Activated naive CD8-positive, alpha-beta T cell (primary cell): ENCODE measurements around the gene TPST2.

ENCODE experiments used
- H3K27ac Mint-ChIP-seq: one replicate; pipeline ENCODE4 v1.8.0; 2021; ENCODE audit warnings: mixed read lengths
- H3K27me3 Mint-ChIP-seq: one replicate; pipeline ENCODE4 v1.8.0; 2021; ENCODE audit warnings: mixed read lengths
- H3K36me3 Mint-ChIP-seq: one replicate; pipeline ENCODE4 v1.8.0; 2021; ENCODE audit warnings: mixed read lengths
- H3K4me1 Mint-ChIP-seq: one replicate; pipeline ENCODE4 v1.8.0; 2021; ENCODE audit warnings: low read depth, mixed read lengths
- H3K4me3 Mint-ChIP-seq: one replicate; pipeline ENCODE4 v1.8.0; 2021; ENCODE audit warnings: mild to moderate bottlenecking, mixed read lengths
- H3K9me3 Mint-ChIP-seq: one replicate; pipeline ENCODE4 v1.8.0; 2021; ENCODE audit warnings: low read depth, mixed read lengths

TPST2 gene

DNA sequence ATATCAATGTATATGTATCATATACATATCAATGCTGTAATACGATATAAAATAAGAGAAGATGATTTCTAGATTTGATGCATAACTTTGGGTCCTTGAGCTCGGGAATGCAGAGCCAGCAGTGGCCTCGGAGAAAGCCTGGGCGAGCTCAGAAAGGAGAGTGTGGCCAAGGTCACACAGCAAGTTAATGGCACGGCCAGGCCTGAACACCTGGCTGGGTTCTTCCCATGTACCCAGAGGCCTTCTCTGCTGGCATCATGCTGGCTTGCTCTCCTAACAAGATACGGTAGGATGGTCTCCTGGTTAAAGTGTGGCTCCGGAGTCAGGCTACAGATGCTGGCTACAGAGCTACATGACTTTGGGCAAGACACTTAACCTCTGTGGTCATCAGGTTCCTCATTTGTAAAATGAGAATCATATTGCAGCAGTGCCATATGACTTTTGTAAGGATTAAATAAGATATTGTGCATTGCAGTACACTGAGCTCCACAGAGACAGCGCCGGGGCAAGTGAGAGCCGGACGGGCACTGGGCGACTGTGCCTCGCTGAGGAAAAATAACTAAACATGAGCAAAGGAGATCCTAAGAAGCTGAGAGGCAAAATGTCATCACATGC is 29.9 kb downstream of the TPST2 start:
- Mint-ChIP-seq H3K27me3 (no peaks in the 10 kb centered on the region), H3K4me3 (no peak overlapping the region), H3K9me3 (no peaks in the 10 kb centered on the region), H3K27ac (peak overlapping the region; percentile 34), H3K4me1 (peaks cover 44% of the 10 kb centered on the region), H3K36me3 (no peaks in the 10 kb centered on the region)

GRCh38 chr22:26558248-26558895 is 31.6 kb downstream of the TPST2 start:
- Mint-ChIP-seq H3K4me1 (peaks cover 39% of the 10 kb centered on the region), H3K27ac (peak overlapping the region; percentile 54), H3K9me3 (no peaks in the 10 kb centered on the region), H3K27me3 (no peaks in the 10 kb centered on the region), H3K36me3 (no peaks in the 10 kb centered on the region), H3K4me3 (no peak overlapping the region)

DNA sequence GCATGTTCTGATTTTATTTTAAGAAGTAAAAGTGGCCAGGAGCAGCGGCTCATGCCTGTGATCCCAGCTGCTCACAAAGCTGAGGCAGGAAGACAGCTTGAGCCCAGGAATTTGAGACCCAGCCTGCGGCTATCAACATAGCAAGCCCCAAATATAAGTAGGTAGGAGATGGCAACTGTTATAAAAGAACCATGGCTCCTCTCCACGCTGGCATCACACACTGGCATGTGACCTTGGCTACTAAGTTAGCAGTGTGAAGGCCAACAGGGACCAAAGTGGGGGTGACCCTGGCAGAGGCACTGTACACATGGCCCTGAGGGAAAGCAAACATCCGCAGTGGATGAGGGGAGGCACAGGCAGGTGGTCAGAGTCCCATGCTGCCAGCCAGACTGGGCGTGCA is 33.0 kb downstream of the TPST2 start:
- Mint-ChIP-seq H3K36me3 (no peaks in the 10 kb centered on the region), H3K4me1 (peaks cover 39% of the 10 kb centered on the region), H3K27ac (peak overlapping the region; percentile 24), H3K9me3 (no peaks in the 10 kb centered on the region), H3K4me3 (no peak overlapping the region), H3K27me3 (no peaks in the 10 kb centered on the region)

DNA sequence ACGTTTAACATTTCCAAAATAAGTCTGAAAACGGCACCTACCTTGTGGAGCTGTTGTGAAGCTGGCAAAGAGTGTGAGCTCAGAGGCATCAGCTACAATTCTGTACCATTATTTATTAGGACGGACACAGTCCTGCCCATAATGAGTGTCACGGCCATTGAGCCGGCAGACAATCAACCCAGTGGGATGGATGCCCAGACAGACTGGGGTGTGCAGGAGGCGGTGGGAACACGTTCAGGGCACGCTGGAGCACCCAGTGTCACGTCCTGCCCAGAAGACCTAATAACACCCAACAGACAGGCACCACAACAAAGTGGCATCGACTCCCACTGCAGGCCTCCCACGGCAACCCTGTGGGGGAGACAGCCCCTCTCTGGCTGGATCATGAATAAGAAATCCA is 34.5 kb downstream of the TPST2 start:
- Mint-ChIP-seq H3K4me1 (peaks cover 36% of the 10 kb centered on the region), H3K27me3 (no peaks in the 10 kb centered on the region), H3K4me3 (no peak overlapping the region), H3K27ac (no peak overlapping the region), H3K36me3 (no peaks in the 10 kb centered on the region), H3K9me3 (no peaks in the 10 kb centered on the region)

GRCh38 chr22:26554956-26555355 is 35.0 kb downstream of the TPST2 start:
- Mint-ChIP-seq H3K4me1 (peaks cover 41% of the 10 kb centered on the region), H3K9me3 (no peaks in the 10 kb centered on the region), H3K4me3 (no peak overlapping the region), H3K27me3 (no peaks in the 10 kb centered on the region), H3K27ac (no peak overlapping the region), H3K36me3 (no peaks in the 10 kb centered on the region)

GRCh38 chr22:26553056-26553752 is 36.7 kb downstream of the TPST2 start:
- H3K27me3 Mint-ChIP-seq, result no peaks in the 10 kb centered on the region
- peak overlapping the region; percentile 68 for H3K27ac Mint-ChIP-seq
- no peak overlapping the region for H3K4me3 Mint-ChIP-seq

GRCh38 chr22:26552466-26552865 is 37.5 kb downstream of the TPST2 start:
- no peaks in the 10 kb centered on the region for H3K27me3 Mint-ChIP-seq
- no peaks in the 10 kb centered on the region for H3K9me3 Mint-ChIP-seq
- peaks cover 40% of the 10 kb centered on the region for H3K4me1 Mint-ChIP-seq
- H3K36me3 Mint-ChIP-seq, result peaks cover 1% of the 10 kb centered on the region
- no peak overlapping the region for H3K27ac Mint-ChIP-seq
- H3K4me3 Mint-ChIP-seq, result no peak overlapping the region

More at GRCh38 chr22:26553056-26553752, 36.7 kb downstream of the TPST2 start:
- H3K4me1 Mint-ChIP-seq, result peaks cover 36% of the 10 kb centered on the region
- H3K9me3 Mint-ChIP-seq, result no peaks in the 10 kb centered on the region
- no peaks in the 10 kb centered on the region for H3K36me3 Mint-ChIP-seq

- H3K27me3 Mint-ChIP-seq, result no peaks in the 10 kb centered on the region
- peaks cover 6% of the 10 kb centered on the region for H3K36me3 Mint-ChIP-seq
- H3K27ac Mint-ChIP-seq, result peak overlapping the region; percentile 22
- no peak overlapping the region for H3K4me3 Mint-ChIP-seq
- no peaks in the 10 kb centered on the region for H3K9me3 Mint-ChIP-seq
- peaks cover 43% of the 10 kb centered on the region for H3K4me1 Mint-ChIP-seq
Observed at GRCh38 chr22:26551568-26551967, 38.4 kb downstream of the TPST2 start.

DNA sequence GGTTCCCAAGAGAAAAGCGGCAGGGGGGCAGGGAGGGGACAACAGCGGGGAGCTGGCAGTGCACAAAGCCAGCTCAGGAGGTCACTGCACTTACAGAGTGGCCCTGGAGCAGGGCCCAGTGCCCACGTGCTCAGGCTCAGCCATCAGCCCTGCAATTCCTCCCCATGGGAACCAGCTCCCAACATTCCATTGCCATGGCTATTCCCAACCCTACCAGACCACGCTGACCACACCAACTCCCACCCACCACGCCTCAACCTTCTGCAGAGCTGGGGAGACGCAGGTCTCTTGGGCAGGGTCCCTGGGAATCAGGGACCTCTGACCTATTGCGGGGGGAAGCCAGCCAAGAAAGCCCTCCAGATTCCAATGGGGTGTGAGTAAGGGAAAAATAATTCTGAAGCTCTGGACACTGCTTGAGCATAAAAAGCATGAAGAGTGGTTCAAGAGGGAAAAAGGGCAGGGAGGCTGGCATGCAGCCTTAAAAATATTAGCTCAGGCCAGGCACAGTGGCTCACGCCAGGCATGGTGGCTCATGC is 39.4 kb downstream of the TPST2 start:
- no peaks in the 10 kb centered on the region for H3K9me3 Mint-ChIP-seq
- no peak overlapping the region for H3K4me3 Mint-ChIP-seq
- peaks cover 45% of the 10 kb centered on the region for H3K4me1 Mint-ChIP-seq
- H3K36me3 Mint-ChIP-seq, result peaks cover 7% of the 10 kb centered on the region
- H3K27ac Mint-ChIP-seq, result peak overlapping the region; percentile 29
- H3K27me3 Mint-ChIP-seq, result no peaks in the 10 kb centered on the region

DNA sequence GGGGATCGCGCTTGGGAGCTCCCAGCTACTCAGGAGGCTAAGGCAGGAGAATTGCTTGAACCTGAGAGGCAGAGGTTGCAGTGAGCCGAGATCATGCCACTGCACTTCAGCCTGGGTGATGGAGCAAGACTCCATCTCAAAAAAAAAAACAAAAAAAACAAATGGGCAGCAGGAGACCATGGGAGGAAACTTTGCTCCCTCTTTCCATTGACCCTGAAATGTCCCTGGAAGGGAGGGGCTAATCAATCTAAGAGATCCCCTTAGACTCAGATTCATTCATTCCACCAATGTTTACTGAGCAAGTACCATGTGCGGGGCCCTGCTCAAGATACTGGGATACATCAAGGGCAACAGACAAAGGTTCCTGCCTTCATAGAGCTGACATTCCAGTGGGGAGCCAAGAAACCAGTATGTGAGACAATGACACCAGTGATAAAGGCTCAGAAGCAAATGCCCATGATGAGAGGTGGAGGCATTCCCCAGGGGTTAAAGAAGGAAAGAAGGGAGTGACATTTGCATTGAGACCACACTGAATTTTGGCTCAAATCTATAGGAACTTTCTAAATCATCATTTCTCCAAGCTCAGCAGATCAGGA is 39.9 kb downstream of the TPST2 start:
- Mint-ChIP-seq H3K9me3 (no peaks in the 10 kb centered on the region), H3K27ac (peak overlapping the region; percentile 12), H3K36me3 (peaks cover 8% of the 10 kb centered on the region), H3K4me3 (no peak overlapping the region), H3K27me3 (no peaks in the 10 kb centered on the region), H3K4me1 (peaks cover 45% of the 10 kb centered on the region)

GRCh38 chr22:26548984-26549383 is 40.9 kb downstream of the TPST2 start:
- H3K9me3 Mint-ChIP-seq, result no peaks in the 10 kb centered on the region
- no peak overlapping the region for H3K27ac Mint-ChIP-seq
- peaks cover 9% of the 10 kb centered on the region for H3K36me3 Mint-ChIP-seq
- H3K4me1 Mint-ChIP-seq, result peaks cover 45% of the 10 kb centered on the region
- no peak overlapping the region for H3K4me3 Mint-ChIP-seq
- no peaks in the 10 kb centered on the region for H3K27me3 Mint-ChIP-seq

DNA sequence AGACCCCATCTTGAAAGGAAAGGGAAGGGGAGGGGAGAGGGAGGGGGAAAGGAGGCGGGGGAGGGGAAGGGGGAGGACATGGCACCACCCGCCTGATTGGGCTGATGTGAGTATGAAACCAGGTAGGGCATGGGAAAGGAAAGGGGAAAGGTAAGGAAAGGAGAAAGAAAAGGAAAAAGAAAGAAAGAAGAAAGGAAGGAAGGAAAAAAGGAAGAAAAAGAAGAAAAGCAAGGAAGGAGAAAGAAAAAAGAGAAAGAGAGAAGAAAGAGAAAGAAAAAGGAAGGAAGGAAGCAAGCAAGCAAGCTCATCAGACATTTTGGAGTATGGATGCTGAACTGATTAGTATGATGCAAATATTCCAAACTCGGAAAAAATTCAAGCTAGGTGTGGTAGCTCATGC is 41.6 kb downstream of the TPST2 start:
- H3K36me3 Mint-ChIP-seq, result peaks cover 9% of the 10 kb centered on the region

GRCh38 chr22:26547837-26548236 is 42.1 kb downstream of the TPST2 start:
- H3K27ac Mint-ChIP-seq, result peak overlapping the region; percentile 91
- H3K4me1 Mint-ChIP-seq, result peaks cover 45% of the 10 kb centered on the region
- no peaks in the 10 kb centered on the region for H3K27me3 Mint-ChIP-seq
- H3K4me3 Mint-ChIP-seq, result no peak overlapping the region
- H3K9me3 Mint-ChIP-seq, result no peaks in the 10 kb centered on the region
- H3K36me3 Mint-ChIP-seq, result peaks cover 9% of the 10 kb centered on the region

More for the DNA sequence above, 41.6 kb downstream of the TPST2 start:
- Mint-ChIP-seq H3K4me3 (no peak overlapping the region), H3K27ac (no peak overlapping the region), H3K4me1 (peaks cover 45% of the 10 kb centered on the region), H3K27me3 (no peaks in the 10 kb centered on the region), H3K9me3 (no peaks in the 10 kb centered on the region)

DNA sequence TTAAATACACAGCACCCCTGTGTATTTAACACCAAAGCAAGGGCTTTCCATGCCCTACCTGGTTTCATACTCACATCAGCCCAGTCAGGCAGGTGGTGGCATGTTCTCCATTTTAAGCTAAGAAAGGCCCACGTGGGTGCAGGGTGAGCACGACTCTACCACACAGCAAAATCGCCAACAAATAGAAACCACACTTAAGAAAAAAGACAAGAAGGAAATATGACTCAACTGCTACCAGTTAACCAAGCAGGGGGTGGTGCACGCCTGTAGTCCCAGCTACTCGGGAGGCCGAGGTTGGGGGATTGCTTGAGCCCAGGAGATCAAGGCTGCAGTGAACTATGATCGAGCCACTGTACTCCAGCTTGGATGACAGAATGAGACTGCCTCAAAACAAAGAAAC is 42.5 kb downstream of the TPST2 start:
- Mint-ChIP-seq H3K9me3 (no peaks in the 10 kb centered on the region), H3K27ac (peak overlapping the region; percentile 91), H3K36me3 (peaks cover 9% of the 10 kb centered on the region), H3K27me3 (no peaks in the 10 kb centered on the region), H3K4me1 (peaks cover 47% of the 10 kb centered on the region), H3K4me3 (no peak overlapping the region)

DNA sequence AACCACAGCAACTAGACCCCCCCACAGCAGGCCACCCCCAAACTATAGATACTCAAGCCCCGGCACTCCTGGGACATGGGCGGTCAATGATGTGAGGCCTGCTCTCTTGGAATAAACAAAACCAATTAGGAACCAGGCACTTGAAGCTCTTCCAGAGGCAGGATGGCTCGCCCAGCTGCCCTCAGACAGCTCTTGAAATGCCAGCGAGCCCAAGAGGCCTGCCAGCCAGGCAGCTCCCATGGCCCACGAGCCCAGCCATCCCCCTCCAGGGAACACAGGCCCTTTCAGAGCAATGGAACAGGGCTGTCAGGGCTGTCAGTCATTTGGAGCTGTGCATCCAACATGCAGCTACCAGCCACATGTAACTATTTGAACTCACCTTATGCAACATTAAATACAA is 43.6 kb downstream of the TPST2 start:
- H3K9me3 Mint-ChIP-seq, result no peaks in the 10 kb centered on the region
- no peak overlapping the region for H3K4me3 Mint-ChIP-seq
- peaks cover 9% of the 10 kb centered on the region for H3K36me3 Mint-ChIP-seq
- peaks cover 45% of the 10 kb centered on the region for H3K4me1 Mint-ChIP-seq
- no peaks in the 10 kb centered on the region for H3K27me3 Mint-ChIP-seq
- H3K27ac Mint-ChIP-seq, result peak overlapping the region; percentile 91
